ENCODE data around the gene CDH6.

- TF ChIP-seq POLR2A (IDR thresholded peaks at IDR 0.05) (no peak), CTCF (IDR thresholded peaks at IDR 0.05) (no peak)
Measured at GRCh38 chr5:31217446-31217845, 24.0 kb downstream of the CDH6 start.

Data from lower leg skin (tissue), 3 donors.